A549 (cell line): ENCODE measurements around the gene DNAJC2.

Source experiments
- CEBPB ChIP-seq, 2 experiments: fragments of >200 bp in 1 of 2; sonication (Bioruptor Twin) in 1 of 2; formaldehyde crosslinking in 1 of 2; IDR thresholded peaks; 2 replicates each; pipeline ENCODE4 v1.6.1; 2012 to 2016
- CTCF ChIP-seq: fragments of >200 bp; sonication (Bioruptor Twin); formaldehyde crosslinking; IDR thresholded peaks from 3 replicates; pipeline ENCODE4 v1.5.1; 2016
- EP300 ChIP-seq, 2 experiments: fragments of >200 bp; sonication (Bioruptor Twin); formaldehyde crosslinking; IDR thresholded peaks; 2 replicates in 1 of 2; 3 replicates in 1 of 2; pipeline ENCODE4 v1.6.1; 2016 to 2017
- ESRRA ChIP-seq: fragments of 150-350 bp; IDR thresholded peaks from 2 replicates; pipeline ENCODE4 v1.6.1; 2014; ENCODE audit warnings: mild to moderate bottlenecking, low read length, borderline replicate concordance
- HMGXB4 ChIP-seq: fragments of 250-450 bp; sonication (Bioruptor Pico); IDR thresholded peaks from 2 replicates; pipeline ENCODE4 v1.5.0; 2021; ENCODE audit warnings: mild to moderate bottlenecking, moderate library complexity, borderline replicate concordance
- JUNB ChIP-seq: fragments of >200 bp; sonication (Bioruptor Twin); formaldehyde crosslinking; IDR thresholded peaks from 2 replicates; pipeline ENCODE4 v1.6.1; 2016
- MAX ChIP-seq: IDR thresholded peaks from 2 replicates; pipeline ENCODE4 v1.6.1; 2012
- POLR2A ChIP-seq: IDR thresholded peaks from 2 replicates; pipeline ENCODE4 v1.6.1; 2012; ENCODE audit warnings: mild to moderate bottlenecking, low read length
- RCOR1 ChIP-seq: fragments of 150-350 bp; IDR thresholded peaks from 2 replicates; pipeline ENCODE4 v1.6.1; 2014; ENCODE audit warnings: antibody characterized with exemption, low read length, low read depth
- REST ChIP-seq: fragments of 200-600 bp; sonication (generic); IDR thresholded peaks from 2 replicates; pipeline ENCODE4 v1.6.1; 2016; ENCODE audit warnings: antibody characterized with exemption, mild to moderate bottlenecking, moderate library complexity
- RFX5 ChIP-seq: fragments of 450-650 bp; IDR thresholded peaks from 2 replicates; pipeline ENCODE4 v1.7.1; 2014; ENCODE audit warnings: antibody characterized with exemption, mild to moderate bottlenecking, moderate library complexity
- ZC3H11A ChIP-seq: fragments of 450-650 bp; IDR thresholded peaks from 2 replicates; pipeline ENCODE4 v1.6.1; 2014; ENCODE audit warnings: antibody characterized with exemption, mild to moderate bottlenecking

GRCh38 chr7:103391150-103391549, 46.6 kb upstream of the DNAJC2 start:
- TF ChIP-seq CTCF (no peak), POLR2A (no peak), EP300 (IDR thresholded peaks at IDR 0.05) (no peak), ESRRA (no peak), MAX (no peak), JUNB (no peak), CEBPB (IDR thresholded peaks at IDR 0.05) (no peak), HMGXB4 (CRISPR knock-in tag) (no peak), ZC3H11A (no peak), RFX5 (no peak), RCOR1 (no peak), REST (no peak)
